A549 (cell line): ENCODE results near the gene EPN1. TPM values are rescaled to one million over a fixed set of nuclear protein-coding genes. Genes with fewer than 3 reads are reported as not detected.

Source experiments
- ATAC-seq, 2 experiments: fragments of 200-7000 bp in 1 of 2; fragments of >200 bp in 1 of 2; cut with Nextera tagmentation in 1 of 2; cut with Tn5 transposase in 1 of 2; 3 replicates each; pipeline versions ENCODE4 v1.8.0 to v1.9.1; 2018 to 2020; ENCODE audit warnings: mild to moderate bottlenecking in 1 of 2, moderate library complexity in 1 of 2
- CTCF ChIA-PET: fragments of 300-600 bp; sonication (Branson Sonifier 250); formaldehyde crosslinking; extraction: SDS; loops from one replicate; lab custom pipeline; 2021; ENCODE audit warnings: antibody characterized with exemption, inconsistent platforms; lab: Yijun Ruan, JAX
- POLR2A ChIA-PET: fragments of 350-600 bp; formaldehyde crosslinking; extraction: SDS; loops from one replicate; lab custom pipeline; 2021; ENCODE audit warnings: antibody characterized with exemption, inconsistent platforms; lab: Yijun Ruan, JAX
- DNase-seq, 2 experiments: peaks; one replicate each; pipeline versions ENCODE4 v3.0.0 to v3.0.0-alpha.2; 2011 to 2016; ENCODE audit warnings: low read depth in 1 of 2, low spot score in 1 of 2
- FAIRE-seq: peaks from 2 replicates; lab custom pipeline; 2011; peaks lifted over from hg19 to GRCh38; lab: Jason Lieb, UNC
- H3K27ac ChIP-seq, 2 experiments: fragments of >200 bp; sonication (Bioruptor Twin); formaldehyde crosslinking; 3 replicates each; pipeline ENCODE4 v1.5.1; 2016 to 2017
- H3K4me1 ChIP-seq: fragments of >200 bp; sonication (Bioruptor Twin); formaldehyde crosslinking; 3 replicates; pipeline ENCODE4 v1.6.1; 2016
- H3K4me2 ChIP-seq: fragments of >200 bp; sonication (Bioruptor Twin); formaldehyde crosslinking; 3 replicates; pipeline ENCODE4 v1.6.1; 2016
- H3K4me3 ChIP-seq: fragments of >200 bp; sonication (Bioruptor Twin); formaldehyde crosslinking; 3 replicates; pipeline ENCODE4 v1.5.1; 2016
- H3K9me3 ChIP-seq: fragments of >200 bp; sonication (Bioruptor Twin); formaldehyde crosslinking; 3 replicates; pipeline ENCODE4 v1.6.1; 2016
- BCL3 ChIP-seq: fragments of >200 bp; sonication (Bioruptor Twin); formaldehyde crosslinking; IDR thresholded peaks from 3 replicates; pipeline ENCODE4 v1.6.1; 2016
- E2F6 ChIP-seq: IDR thresholded peaks from 2 replicates; pipeline ENCODE4 v1.6.1; 2012; ENCODE audit warnings: low read depth, borderline replicate concordance
- EHF ChIP-seq: fragments of 250-450 bp; sonication (Bioruptor Pico); IDR thresholded peaks from 2 replicates; pipeline ENCODE4 v1.5.0; 2020; ENCODE audit warnings: mild to moderate bottlenecking
- ELK1 ChIP-seq: fragments of 150-350 bp; IDR thresholded peaks from 2 replicates; pipeline ENCODE4 v1.6.1; 2014; ENCODE audit warnings: low read depth, mild to moderate bottlenecking, low read length
- FOSL2 ChIP-seq, 2 experiments: fragments of 450-650 bp in 1 of 2; fragments of >200 bp in 1 of 2; sonication (Bioruptor Twin) in 1 of 2; formaldehyde crosslinking; IDR thresholded peaks; 2 replicates each; pipeline versions ENCODE4 v1.5.0 to v1.6.1; 2016 to 2020; ENCODE audit warnings: mild to moderate bottlenecking in 1 of 2, moderate library complexity in 1 of 2
- FOXS1 ChIP-seq: fragments of 250-450 bp; sonication (Bioruptor Pico); IDR thresholded peaks from 2 replicates; pipeline ENCODE4 v1.5.0; 2020; ENCODE audit warnings: mild to moderate bottlenecking, moderate library complexity
- GATA3 ChIP-seq: IDR thresholded peaks from 2 replicates; pipeline ENCODE4 v1.6.1; 2012; ENCODE audit warnings: borderline replicate concordance
- HOXB5 ChIP-seq: fragments of 250-450 bp; sonication (Bioruptor Pico); IDR thresholded peaks from 2 replicates; pipeline ENCODE4 v1.5.0; 2020; ENCODE audit warnings: mild to moderate bottlenecking, moderate library complexity
- MYC ChIP-seq: IDR thresholded peaks from 2 replicates; pipeline ENCODE4 v1.6.1; 2012; ENCODE audit warnings: mild to moderate bottlenecking, inconsistent platforms, low read length, improper control_type of control experiment, borderline replicate concordance
- PBX3 ChIP-seq: IDR thresholded peaks from 2 replicates; pipeline ENCODE4 v1.6.1; 2012
- PHF8 ChIP-seq: fragments of 200-600 bp; sonication (generic); IDR thresholded peaks from 2 replicates; pipeline ENCODE4 v1.6.1; 2016; ENCODE audit warnings: low read depth, mild to moderate bottlenecking, antibody characterized with exemption, moderate library complexity, borderline replicate concordance
- RAD21 ChIP-seq, 2 experiments: fragments of >200 bp in 1 of 2; sonication (Bioruptor Twin) in 1 of 2; formaldehyde crosslinking in 1 of 2; IDR thresholded peaks in 1 of 2; conservative IDR thresholded peaks in 1 of 2; 2 replicates in 1 of 2; 3 replicates in 1 of 2; pipeline ENCODE4 v1.6.1; 2012 to 2018; ENCODE audit warnings: inconsistent platforms in 1 of 2
- RCOR1 ChIP-seq: fragments of 150-350 bp; IDR thresholded peaks from 2 replicates; pipeline ENCODE4 v1.6.1; 2014; ENCODE audit warnings: antibody characterized with exemption, low read length, low read depth
- SREBF2 ChIP-seq: fragments of 450-650 bp; IDR thresholded peaks from 2 replicates; pipeline ENCODE4 v1.6.1; 2014; ENCODE audit warnings: mild to moderate bottlenecking, moderate library complexity
- TFCP2L1 ChIP-seq: fragments of 250-450 bp; sonication (Bioruptor Pico); IDR thresholded peaks from 2 replicates; pipeline ENCODE4 v1.5.0; 2021; ENCODE audit warnings: mild to moderate bottlenecking
- TP53 ChIP-seq: fragments of 250-450 bp; sonication (Bioruptor Pico); IDR thresholded peaks from 2 replicates; pipeline ENCODE4 v1.5.0; 2021; ENCODE audit warnings: mild to moderate bottlenecking, moderate library complexity
- WGBS: methylation state at CpG from one replicate; pipeline ENCODE4 v1.1.6; 2017; ENCODE audit errors: missing lambda C conversion rate; 5-methylcytosine and 5-hydroxymethylcytosine counted together
- polyA plus RNA-seq, 4 experiments: library from polyadenylated mRNA; depleted of rRNA in 3 of 4; stranded (reverse); fragments of >200 nt; fragmentation: RNase III in 1 of 4; extraction: RNeasy Plus Mini Kit Qiagen cat#74134 plus additional on column Dnase treatment in 1 of 4; gene quantifications; 2 replicates in 3 of 4; 3 replicates in 1 of 4; pipeline ENCODE4 v1.2.3, GENCODE V29; 2011 to 2017

EPN1 gene
- polyA plus RNA-seq, 2 of the 4 experiments (the other 2 are of a cell fraction) = 43.7 to 139 TPM

- Histone ChIP-seq H3K27ac (no peak overlapping the region), H3K9me3 (no peaks in the 10 kb centered on the region), H3K4me2 (no peak overlapping the region)
- 94% methylated on average over 17 of the region's 31 CpGs for WGBS
- FAIRE-seq = no peak
- no peak for TF ChIP-seq RAD21 (conservative IDR thresholded peaks at IDR 0.05 in 1 of 2, IDR thresholded peaks at IDR 0.05 in 1 of 2)
- no peak for TF ChIP-seq E2F6
- no peak for TF ChIP-seq ELK1
- TF ChIP-seq, all 56 proteins: peak for 0
- Histone ChIP-seq H3K4me1 (no peaks in the 10 kb centered on the region), H3K4me3 (no peak overlapping the region)
- ChIA-PET POLR2A (no interaction called here), CTCF (no interaction called here)
- ATAC-seq (no peak), DNase-seq (no peak)
These were observed 16.8 kb downstream of the EPN1 start for GRCh38 chr19:55691561-55692481.

GRCh38 chr19:55692681-55693081 is 17.7 kb downstream of the EPN1 start:
- DNase-seq (no peak), FAIRE-seq (no peak), ATAC-seq (no peak)
- 95% methylated on average over 18 of the region's 19 CpGs for WGBS
- Histone ChIP-seq H3K4me1 (no peaks in the 10 kb centered on the region), H3K27ac (no peak overlapping the region), H3K9me3 (no peaks in the 10 kb centered on the region), H3K4me2 (no peak overlapping the region), H3K4me3 (no peak overlapping the region)
- ChIA-PET CTCF (no interaction called here), POLR2A (no interaction called here)
- no peak for TF ChIP-seq EHF (CRISPR knock-in tag)
- no peak for TF ChIP-seq FOXS1 (CRISPR knock-in tag)
- no peak for TF ChIP-seq HOXB5
- no peak for TF ChIP-seq BCL3
- TF ChIP-seq RCOR1 = no peak
- no peak for TF ChIP-seq PHF8
- TF ChIP-seq MYC = no peak
- TF ChIP-seq E2F6 = no peak
- no peak for TF ChIP-seq FOSL2 (IDR thresholded peaks at IDR 0.05)
- TF ChIP-seq FOSL2 (CRISPR knock-in tag; IDR thresholded peaks at IDR 0.05) = no peak
- no peak for TF ChIP-seq PBX3
- no peak for TF ChIP-seq SREBF2
- TF ChIP-seq TP53 = no peak
- no peak for TF ChIP-seq TFCP2L1 (CRISPR knock-in tag)
- no peak for TF ChIP-seq GATA3
